ENCODE data around the gene SRRT. TPM values are rescaled to one million over a fixed set of nuclear protein-coding genes. Genes with fewer than 3 reads are reported as not detected.

SRRT gene
- total RNA-seq, 6 experiments from 2014 or later = 22.4 to 65.7 (median 49.1) TPM

DNA sequence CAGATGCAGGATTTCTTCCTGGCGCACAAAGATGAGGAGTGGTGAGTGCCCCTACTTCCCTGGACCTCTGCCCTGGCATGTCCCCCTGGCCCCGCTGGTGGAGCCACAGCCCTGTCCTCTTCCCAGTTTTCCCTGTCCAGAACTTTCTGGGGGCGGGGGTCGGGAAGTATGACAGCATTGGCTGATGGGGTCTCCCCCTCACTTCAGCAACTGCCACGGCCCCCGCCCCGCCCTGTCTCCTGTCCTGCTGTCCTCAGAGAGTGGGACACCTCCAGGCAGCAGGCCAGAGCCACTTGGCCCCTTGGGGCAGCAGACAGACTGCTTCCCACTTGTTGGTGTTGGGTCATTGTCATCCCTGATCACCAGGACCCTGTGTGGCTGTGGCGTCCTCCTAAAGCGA is 7.3 kb downstream of the SRRT start:
- peaks cover 0 to 6% (median 0%) of the 10 kb centered on the region in 4 donors for H3K4me1 ChIP-seq
- H3K27me3 ChIP-seq = no peaks in the 10 kb centered on the region
- TF ChIP-seq, protein P1, sequence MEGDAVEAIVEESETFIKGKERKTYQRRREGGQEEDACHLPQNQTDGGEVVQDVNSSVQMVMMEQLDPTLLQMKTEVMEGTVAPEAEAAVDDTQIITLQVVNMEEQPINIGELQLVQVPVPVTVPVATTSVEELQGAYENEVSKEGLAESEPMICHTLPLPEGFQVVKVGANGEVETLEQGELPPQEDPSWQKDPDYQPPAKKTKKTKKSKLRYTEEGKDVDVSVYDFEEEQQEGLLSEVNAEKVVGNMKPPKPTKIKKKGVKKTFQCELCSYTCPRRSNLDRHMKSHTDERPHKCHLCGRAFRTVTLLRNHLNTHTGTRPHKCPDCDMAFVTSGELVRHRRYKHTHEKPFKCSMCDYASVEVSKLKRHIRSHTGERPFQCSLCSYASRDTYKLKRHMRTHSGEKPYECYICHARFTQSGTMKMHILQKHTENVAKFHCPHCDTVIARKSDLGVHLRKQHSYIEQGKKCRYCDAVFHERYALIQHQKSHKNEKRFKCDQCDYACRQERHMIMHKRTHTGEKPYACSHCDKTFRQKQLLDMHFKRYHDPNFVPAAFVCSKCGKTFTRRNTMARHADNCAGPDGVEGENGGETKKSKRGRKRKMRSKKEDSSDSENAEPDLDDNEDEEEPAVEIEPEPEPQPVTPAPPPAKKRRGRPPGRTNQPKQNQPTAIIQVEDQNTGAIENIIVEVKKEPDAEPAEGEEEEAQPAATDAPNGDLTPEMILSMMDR (IDR thresholded peaks at IDR 0.05) = no peak
- no peak for TF ChIP-seq POLR2A (IDR thresholded peaks at IDR 0.05)
- no peak for DNase-seq
- H3K36me3 ChIP-seq = peaks cover 5 to 81% (median 29%) of the 10 kb centered on the region in 4 donors
- WGBS (ENCODE audit: insufficient coverage, low coverage, low lambda C conversion rate, missing lambda C conversion rate) = 90% methylated on average over 2 of the region's 9 CpGs
- intact Hi-C loops (cut with DNase I) = no loop called here
- H3K27ac ChIP-seq = no peak overlapping the region
- no peaks in the 10 kb centered on the region for H3K9me3 ChIP-seq
- ATAC-seq = no peak
- no peak overlapping the region for H3K4me3 ChIP-seq

DNA sequence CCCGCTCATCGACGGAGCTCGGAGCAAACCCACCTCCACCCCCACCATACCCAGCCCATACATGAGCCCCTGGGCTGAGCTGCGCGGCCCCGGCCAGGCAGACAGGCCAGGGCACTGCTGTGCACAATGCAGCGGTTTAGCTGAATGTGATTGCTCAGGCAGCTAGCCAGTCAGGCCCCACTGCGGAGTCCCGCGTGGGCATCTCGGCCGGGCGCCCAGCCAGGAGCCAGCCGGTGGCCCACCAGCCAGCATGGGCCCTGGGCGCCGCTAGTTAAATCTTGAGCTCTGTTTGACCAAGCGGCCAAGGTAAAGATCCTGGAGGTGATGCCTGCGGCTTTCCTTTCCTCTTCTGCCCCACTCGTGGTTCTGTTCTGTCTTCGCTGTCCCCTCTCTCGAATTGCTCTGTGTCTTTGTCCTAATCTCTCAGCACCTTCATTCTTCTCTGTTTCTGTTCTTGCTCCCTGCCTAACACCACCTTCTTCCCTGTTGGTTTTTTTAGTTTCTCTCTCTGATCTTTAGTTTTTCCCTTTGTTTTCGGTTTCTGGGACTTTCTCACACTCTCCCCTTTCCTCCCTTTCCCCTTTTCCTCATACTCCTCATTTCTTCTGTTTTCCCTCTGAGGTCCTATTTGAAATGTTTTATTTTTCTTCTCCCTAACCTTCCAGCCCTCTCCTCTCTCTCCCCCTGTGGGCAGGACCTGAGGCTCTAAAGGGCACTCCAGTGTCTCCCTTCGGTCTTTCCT is 8.1 kb downstream of the SRRT start:
- WGBS (ENCODE audit: insufficient coverage, low coverage, low lambda C conversion rate, missing lambda C conversion rate) = 87% methylated on average over 11 of the region's 24 CpGs
- H3K27me3 ChIP-seq = no peaks in the 10 kb centered on the region
- H3K27ac ChIP-seq = no peak overlapping the region
- intact Hi-C loops (cut with DNase I) = no loop called here
- H3K36me3 ChIP-seq = peaks cover 5 to 85% (median 28%) of the 10 kb centered on the region in 4 donors
- no peaks in the 10 kb centered on the region for H3K9me3 ChIP-seq
- no peak overlapping the region for H3K4me3 ChIP-seq
- ATAC-seq (no peak), DNase-seq (no peak)
- no peak for TF ChIP-seq POLR2A (IDR thresholded peaks at IDR 0.05)
- TF ChIP-seq, protein P1 (IDR thresholded peaks at IDR 0.05) = no peak
- H3K4me1 ChIP-seq = peaks cover 0 to 6% (median 0%) of the 10 kb centered on the region in 4 donors

DNA sequence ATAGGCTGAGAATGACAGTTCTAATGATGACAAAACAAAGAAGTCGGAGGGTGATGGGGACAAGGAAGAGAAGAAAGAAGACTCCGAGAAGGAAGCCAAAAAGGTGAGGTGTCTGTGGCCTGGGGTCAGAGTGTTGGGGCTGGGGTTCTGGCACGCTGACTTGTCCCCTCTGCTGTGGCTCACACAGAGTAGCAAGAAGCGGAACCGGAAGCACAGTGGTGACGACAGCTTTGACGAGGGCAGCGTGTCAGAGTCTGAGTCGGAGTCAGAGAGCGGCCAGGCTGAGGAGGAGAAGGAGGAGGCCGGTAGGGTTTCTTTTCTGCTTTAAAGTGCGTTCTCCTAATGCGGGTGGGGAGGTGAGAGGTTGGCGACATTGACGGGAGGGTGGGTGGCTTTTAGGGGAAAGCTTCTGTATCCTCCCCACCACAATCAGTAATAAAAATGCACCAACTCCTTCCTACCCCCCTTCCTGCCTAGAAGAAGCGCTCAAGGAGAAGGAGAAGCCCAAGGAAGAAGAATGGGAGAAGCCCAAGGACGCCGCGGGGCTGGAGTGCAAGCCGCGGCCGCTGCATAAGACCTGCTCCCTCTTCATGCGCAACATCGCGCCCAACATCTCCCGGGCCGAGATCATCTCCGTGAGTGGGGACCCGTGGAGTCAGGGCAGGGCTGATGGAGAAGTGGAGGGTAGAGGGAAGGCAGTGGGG is 10.0 kb downstream of the SRRT start:
- TF ChIP-seq, protein P1 (IDR thresholded peaks at IDR 0.05) = no peak
- TF ChIP-seq POLR2A (IDR thresholded peaks at IDR 0.05) = no peak
- ATAC-seq (no peak), DNase-seq (no peak)
- 86% methylated on average over 21 of the region's 29 CpGs for WGBS (ENCODE audit: insufficient coverage, low coverage, low lambda C conversion rate, missing lambda C conversion rate)
- Histone ChIP-seq H3K4me1 (peaks cover 0 to 15% (median 7%) of the 10 kb centered on the region in 4 donors), H3K4me3 (no peak overlapping the region), H3K36me3 (peaks cover 5 to 80% (median 30%) of the 10 kb centered on the region in 4 donors), H3K27me3 (no peaks in the 10 kb centered on the region), H3K27ac (no peak overlapping the region), H3K9me3 (no peaks in the 10 kb centered on the region)
- intact Hi-C loops (cut with DNase I) = no loop called here

DNA sequence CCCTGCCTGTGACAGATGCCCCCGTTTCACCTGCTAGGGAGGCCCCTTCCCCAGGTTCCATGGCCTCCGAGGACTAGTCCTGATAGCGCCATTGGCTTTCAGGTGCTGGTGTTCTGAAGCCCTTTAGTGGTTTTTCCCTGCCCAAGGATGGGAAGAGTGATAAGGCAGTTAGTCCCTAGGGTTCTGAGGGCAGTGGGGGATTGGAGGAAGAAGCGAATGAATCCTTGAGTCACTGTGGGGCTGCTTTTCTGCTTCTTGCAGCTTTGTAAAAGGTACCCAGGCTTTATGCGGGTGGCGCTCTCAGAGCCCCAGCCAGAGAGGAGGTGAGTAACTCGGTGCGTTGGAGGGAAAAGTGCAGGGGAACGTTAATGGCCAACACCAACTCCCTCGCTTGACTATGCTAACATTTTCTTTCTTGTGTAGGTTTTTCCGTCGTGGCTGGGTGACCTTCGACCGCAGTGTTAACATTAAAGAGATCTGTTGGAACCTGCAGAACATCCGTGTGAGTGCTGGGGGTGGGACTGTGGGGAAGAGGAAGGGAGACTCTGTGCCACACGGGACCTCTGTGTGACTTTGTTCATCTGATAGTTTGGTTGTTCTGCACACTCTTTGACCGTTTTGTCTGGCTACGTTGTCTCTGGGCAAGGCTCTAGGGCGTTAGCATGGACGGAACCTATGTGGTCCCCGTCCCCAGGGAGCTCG is 10.7 kb downstream of the SRRT start:
- Histone ChIP-seq H3K36me3 (peaks cover 5 to 78% (median 30%) of the 10 kb centered on the region in 4 donors), H3K4me1 (peaks cover 0 to 15% (median 7%) of the 10 kb centered on the region in 4 donors), H3K27ac (no peak overlapping the region), H3K9me3 (no peaks in the 10 kb centered on the region), H3K4me3 (no peak overlapping the region), H3K27me3 (no peaks in the 10 kb centered on the region)
- DNase-seq (no peak), ATAC-seq (no peak)
- intact Hi-C loops (cut with DNase I) = no loop called here
- 76% methylated on average over 18 of the region's 22 CpGs for WGBS (ENCODE audit: insufficient coverage, low coverage, low lambda C conversion rate, missing lambda C conversion rate)
- TF ChIP-seq, protein P1 (IDR thresholded peaks at IDR 0.05) = no peak
- no peak for TF ChIP-seq POLR2A (IDR thresholded peaks at IDR 0.05)
